Loucy (cell line): ENCODE results near the gene RBFA.

Source experiments
- EZH2phosphoT487 ChIP-seq: fragments of 200-600 bp; IDR thresholded peaks from 2 replicates; pipeline ENCODE4 v1.6.1; 2018; ENCODE audit warnings: antibody characterized with exemption, mild to moderate bottlenecking, moderate library complexity, borderline replicate concordance
- TF ChIP-seq, protein P1 (sequence below): fragments of 200-600 bp; sonication (generic); conservative IDR thresholded peaks from 2 replicates; pipeline ENCODE4 v1.5.1; 2014; ENCODE audit warnings: mild to moderate bottlenecking, antibody characterized with exemption, low read length

- TF ChIP-seq, protein P1, sequence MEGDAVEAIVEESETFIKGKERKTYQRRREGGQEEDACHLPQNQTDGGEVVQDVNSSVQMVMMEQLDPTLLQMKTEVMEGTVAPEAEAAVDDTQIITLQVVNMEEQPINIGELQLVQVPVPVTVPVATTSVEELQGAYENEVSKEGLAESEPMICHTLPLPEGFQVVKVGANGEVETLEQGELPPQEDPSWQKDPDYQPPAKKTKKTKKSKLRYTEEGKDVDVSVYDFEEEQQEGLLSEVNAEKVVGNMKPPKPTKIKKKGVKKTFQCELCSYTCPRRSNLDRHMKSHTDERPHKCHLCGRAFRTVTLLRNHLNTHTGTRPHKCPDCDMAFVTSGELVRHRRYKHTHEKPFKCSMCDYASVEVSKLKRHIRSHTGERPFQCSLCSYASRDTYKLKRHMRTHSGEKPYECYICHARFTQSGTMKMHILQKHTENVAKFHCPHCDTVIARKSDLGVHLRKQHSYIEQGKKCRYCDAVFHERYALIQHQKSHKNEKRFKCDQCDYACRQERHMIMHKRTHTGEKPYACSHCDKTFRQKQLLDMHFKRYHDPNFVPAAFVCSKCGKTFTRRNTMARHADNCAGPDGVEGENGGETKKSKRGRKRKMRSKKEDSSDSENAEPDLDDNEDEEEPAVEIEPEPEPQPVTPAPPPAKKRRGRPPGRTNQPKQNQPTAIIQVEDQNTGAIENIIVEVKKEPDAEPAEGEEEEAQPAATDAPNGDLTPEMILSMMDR = no peak
- TF ChIP-seq EZH2phosphoT487 = no peak
Measured at GRCh38 chr18:80046011-80046410, 11.8 kb downstream of the RBFA start.
